ENCODE measurements around the gene CPT1A.
A peak's percentile ranks its signal among the peaks of the same experiment; 100 is the strongest.

The CPT1A gene

GRCh38 chr11:68832476-68833181 is 9.1 kb downstream of the CPT1A start:
- DNase-seq (ENCODE audit: low read depth in 3 of 3, low spot score in 1 of 3) = no peak

DNA sequence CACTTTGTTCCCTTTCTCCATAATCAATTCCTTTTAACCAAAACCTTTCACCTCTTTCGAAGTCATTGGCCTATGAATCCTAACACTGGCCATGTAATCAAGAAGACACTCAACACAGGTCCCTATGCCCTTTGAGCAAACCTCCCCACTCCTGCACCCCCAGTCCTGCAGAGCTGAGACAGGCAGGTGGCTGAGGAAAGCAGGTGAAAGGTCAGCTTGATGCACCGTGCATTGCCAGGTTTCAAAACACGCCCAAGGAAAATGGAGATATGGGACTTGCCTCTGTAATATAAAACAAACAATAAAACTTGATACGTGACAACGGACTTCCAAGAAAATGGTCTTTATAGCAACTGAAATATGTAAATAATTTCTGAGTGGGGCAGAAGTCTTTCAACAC is 10.6 kb downstream of the CPT1A start:
- DNase-seq (ENCODE audit: low read depth in 3 of 3, low spot score in 1 of 3) = no peak

- DNase-seq (ENCODE audit: low read depth in 3 of 3, low spot score in 1 of 3) = no peak
These were observed 12.1 kb downstream of the CPT1A start for GRCh38 chr11:68829581-68829980.

DNA sequence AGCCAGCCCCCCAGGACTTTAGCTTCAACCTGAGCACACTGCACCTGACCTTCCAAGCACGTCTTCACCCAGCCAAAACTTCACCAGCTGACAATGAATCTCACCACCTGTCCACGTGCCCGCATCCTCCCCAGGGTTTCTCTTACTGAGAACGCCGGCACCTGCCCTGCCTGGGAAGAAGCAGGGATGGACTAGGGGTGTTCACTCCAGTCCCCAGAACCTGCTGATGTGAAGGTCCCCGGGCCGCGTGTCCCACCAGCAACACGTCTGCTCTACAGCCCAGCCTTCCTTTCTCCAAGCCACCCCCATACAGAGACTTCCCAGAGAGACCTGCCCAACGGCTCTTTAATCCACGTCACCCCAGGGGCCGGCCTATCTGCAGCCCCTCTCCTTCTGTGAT is 12.8 kb downstream of the CPT1A start:
- DNase-seq (ENCODE audit: low read depth in 3 of 3, low spot score in 1 of 3) = no peak

GRCh38 chr11:68828155-68828931 is 13.4 kb downstream of the CPT1A start:
- DNase-seq (ENCODE audit: low read depth in 3 of 3, low spot score in 1 of 3) = no peak

GRCh38 chr11:68827733-68828132 is 14.0 kb downstream of the CPT1A start:
- DNase-seq (ENCODE audit: low read depth in 3 of 3, low spot score in 1 of 3) = no peak

DNA sequence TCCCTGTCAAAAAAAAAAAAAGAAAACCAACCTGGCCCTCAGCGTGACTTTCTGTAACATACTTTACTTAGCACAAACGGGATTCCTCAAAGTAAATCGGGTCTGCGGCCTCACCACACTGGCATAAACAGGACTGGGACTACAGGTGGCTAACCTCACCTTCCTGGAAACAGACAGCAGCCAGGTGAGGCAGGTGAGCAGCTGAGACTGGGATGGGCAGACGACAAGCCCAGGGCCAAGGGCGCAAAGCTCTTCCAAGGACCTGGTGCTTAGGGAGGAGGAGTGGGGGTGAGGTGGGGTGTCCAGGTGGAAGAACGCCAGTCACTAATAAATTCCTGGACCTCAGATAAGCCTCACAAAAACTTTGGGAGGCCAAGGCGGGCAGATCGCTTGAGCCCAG is 15.0 kb downstream of the CPT1A start:
- DNase-seq (ENCODE audit: low read depth in 3 of 3, low spot score in 1 of 3) = no peak

- DNase-seq (ENCODE audit: low read depth in 3 of 3, low spot score in 1 of 3) = peak in 2 of 3 donors; percentile 16 to 21
These were observed 16.1 kb downstream of the CPT1A start for GRCh38 chr11:68825571-68825970.

DNA sequence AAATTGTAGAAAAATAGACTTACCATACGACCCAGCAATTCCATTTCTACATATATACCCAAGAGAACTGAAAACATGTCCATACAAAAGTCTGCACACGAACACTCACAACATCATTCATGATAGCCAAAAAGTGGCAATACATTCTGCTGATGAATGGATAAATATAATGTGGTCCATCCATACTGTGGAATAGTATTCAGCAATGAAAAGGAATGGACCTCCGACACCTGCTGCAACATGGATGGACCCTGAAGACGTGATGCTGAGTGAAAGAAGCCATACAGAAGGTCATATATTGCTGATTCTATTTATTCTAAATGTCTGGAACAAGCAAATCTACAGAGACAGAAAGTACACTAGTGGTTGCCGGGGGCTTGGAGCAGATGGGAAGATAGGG is 19.2 kb downstream of the CPT1A start:
- DNase-seq (ENCODE audit: low read depth in 3 of 3, low spot score in 1 of 3) = no peak

DNA sequence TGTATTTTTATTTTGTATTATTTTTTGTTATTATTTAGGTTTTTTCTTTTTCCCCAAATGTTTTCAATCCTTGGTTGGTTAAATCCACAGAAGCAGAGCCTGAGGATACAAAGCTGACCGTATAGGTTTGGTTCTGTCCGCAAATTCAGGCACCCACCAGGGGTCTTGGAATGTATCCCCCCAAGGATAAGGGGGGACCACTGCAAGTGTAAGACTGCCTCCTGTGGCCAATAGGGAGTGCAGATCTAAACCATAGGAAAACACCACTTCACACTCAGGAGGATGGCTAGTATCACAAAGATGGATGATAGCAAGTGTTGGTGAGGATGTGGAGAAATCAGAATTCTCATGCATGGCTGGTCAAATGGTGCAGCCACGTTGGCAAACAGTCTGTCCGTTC is 20.0 kb downstream of the CPT1A start:
- no peak for DNase-seq (ENCODE audit: low read depth in 3 of 3, low spot score in 1 of 3)

DNA sequence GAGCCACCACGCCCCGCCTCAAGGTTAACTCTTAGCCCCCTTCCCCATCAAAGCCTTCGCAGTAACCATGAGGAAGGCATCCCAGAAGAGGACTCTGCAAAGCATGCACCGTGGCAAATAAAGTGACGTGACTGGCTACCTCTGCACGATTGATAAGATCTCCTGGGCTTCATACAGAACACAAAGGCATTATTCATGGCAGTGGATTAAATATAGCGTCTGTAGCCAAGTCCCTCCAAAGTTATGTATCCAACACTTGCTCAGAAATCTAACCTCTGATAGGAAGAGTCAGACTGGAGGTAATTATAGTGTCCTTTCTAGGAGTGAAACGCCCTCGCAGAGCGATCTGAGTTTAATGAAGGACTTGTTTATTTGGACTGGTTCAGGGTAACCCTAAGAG is 22.4 kb downstream of the CPT1A start:
- DNase-seq (ENCODE audit: low read depth in 3 of 3, low spot score in 1 of 3) = no peak

GRCh38 chr11:68818181-68818580 is 23.5 kb downstream of the CPT1A start:
- no peak for DNase-seq (ENCODE audit: low read depth in 3 of 3, low spot score in 1 of 3)

DNA sequence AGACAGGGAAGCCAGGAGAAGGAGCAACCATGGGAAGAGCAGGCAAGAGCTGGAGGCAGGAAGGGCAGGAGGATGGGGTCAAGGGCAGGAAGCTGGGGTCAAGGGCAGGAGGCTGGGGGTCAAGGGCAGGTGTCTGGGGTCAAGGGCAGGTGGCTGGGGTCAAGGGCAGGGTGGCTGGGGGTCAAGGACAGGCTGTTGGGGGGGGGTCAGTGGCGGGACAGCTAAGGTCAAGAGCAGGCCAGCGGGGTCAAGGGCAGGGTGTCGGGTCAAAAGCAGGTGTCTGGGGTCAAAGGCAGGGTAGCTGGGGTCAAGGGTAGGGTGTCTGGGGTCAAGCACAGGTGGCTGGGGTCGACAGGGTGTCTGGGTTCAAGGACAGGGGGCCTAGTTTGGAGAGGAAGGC is 24.2 kb downstream of the CPT1A start:
- DNase-seq (ENCODE audit: low read depth in 3 of 3, low spot score in 1 of 3) = no peak

DNA sequence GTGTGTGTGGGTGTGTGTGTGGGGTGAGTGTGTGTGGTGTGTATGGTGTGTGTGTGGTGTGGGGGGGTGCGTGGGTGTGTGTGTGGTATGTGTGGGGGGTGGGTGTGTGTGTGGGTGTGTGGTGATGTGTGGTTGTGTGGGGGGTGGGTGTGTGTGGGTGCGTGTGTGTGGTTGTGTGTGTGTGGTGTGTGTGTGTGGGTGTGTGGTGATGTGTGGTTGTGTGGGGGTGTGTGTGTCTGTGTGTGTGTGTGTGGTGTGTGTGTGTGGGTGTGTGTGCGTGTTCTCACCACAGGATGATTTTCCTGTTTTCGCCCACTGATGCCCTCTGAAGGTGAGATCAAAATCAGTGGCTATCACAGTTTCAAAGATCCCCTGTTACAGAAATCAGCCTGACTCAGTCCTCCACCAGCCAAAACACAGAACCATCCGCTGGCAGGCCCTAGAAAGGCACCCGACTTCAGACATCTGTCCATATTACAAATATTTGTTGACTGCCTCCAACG is 24.7 kb downstream of the CPT1A start:
- no peak for DNase-seq (ENCODE audit: low read depth in 3 of 3, low spot score in 1 of 3)

- DNase-seq (ENCODE audit: low read depth in 3 of 3, low spot score in 1 of 3) = no peak
These were observed 25.4 kb downstream of the CPT1A start for GRCh38 chr11:68816251-68816776.

- no peak for DNase-seq (ENCODE audit: low read depth in 3 of 3, low spot score in 1 of 3)
These were observed 27.9 kb downstream of the CPT1A start for GRCh38 chr11:68813773-68814172.

- no peak for DNase-seq (ENCODE audit: low read depth in 3 of 3, low spot score in 1 of 3)
These were observed 29.2 kb downstream of the CPT1A start for GRCh38 chr11:68812526-68812925.

DNA sequence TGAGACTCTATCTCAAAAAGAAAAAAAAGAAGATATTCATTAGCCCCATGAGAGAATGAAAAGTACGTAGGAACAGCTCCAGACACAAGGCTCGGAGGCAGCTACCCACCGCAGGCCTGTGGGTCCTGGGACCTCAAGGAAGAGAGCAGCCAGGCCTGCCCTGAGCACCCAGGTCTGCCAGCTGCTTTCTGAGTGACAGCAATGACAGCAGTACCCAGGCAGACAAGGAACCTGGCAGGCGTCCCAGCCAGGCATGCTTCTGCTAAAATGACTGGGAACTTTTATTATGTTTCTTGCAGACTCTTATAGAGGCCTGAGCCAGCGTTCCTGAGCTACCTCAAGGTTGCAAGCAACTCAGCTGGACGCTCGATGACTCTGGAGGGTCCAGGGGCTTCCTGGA is 31.6 kb downstream of the CPT1A start:
- DNase-seq (ENCODE audit: low read depth in 3 of 3, low spot score in 1 of 3) = no peak

GRCh38 chr11:68809506-68809905 is 32.2 kb downstream of the CPT1A start:
- DNase-seq (ENCODE audit: low read depth in 3 of 3, low spot score in 1 of 3) = no peak

- DNase-seq (ENCODE audit: low read depth in 3 of 3, low spot score in 1 of 3) = no peak
These were observed 32.9 kb downstream of the CPT1A start for GRCh38 chr11:68808787-68809186.

DNA sequence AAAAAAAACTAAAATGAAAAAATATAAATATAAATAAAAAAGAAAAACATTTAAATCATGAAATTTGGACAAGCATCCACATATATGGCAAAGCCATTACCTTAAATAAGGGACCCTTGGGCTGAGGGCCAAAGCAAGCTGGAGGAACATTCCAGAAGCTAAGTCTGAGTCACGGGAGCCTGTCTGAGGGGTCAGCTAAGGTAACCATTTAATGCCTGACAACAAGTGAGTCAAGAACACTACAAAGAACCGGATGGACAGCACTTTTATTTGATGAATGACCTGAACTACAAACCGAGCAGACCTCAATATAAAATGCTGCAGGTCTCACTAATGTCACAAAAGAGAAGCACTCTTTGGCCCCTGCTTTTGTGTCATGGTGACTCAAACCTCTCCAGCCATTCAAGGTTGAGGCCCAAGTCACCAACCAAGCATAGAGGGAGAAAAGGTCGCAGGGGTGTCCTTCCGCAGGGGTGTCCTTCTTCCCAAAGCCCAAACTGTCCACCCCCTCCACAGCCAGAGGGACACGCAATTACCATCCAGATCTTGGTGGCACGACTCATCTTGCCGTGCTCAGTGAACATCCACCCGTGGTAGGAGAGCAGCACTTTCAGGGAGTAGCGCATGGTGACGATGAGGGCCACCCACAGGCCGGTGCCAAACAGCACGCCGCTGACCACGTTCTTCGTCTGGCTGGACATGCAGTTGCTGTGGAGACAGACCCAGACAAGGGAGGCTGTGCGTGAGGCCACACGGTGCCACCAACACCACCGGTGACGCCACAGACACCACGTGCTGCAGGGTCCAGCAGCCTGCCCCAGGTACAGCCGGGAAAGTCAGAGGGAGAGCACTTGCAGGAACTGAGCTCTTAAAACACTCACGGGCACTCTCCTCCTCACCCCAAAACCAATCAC is 34.5 kb downstream of the CPT1A start:
- DNase-seq (ENCODE audit: low read depth in 3 of 3, low spot score in 1 of 3) = no peak

Measured in stimulated activated CD4-positive, alpha-beta T cell treated with anti-CD3 and anti-CD28 coated beads, TNF-alpha, amount 100 ng/mL, for 1 hour (primary cell).